LNCaP clone FGC (cell line): ENCODE measurements around the gene LY6G5C.
A peak's percentile ranks its signal among the peaks of the same experiment; 100 is the strongest.
"Not testable (repeated sequence)": the region's sequence is repeated elsewhere in the genome, so short reads cannot be mapped to it uniquely, and the experiment has no call there.

Experiments
- DNase-seq: peaks from one replicate; pipeline ENCODE4 v3.0.0-alpha.2; 2011; ENCODE audit warnings: low read depth
- H3K4me3 ChIP-seq: 2 replicates; pipeline ENCODE4 v1.5.1; 2011; ENCODE audit warnings: mild to moderate bottlenecking, low read depth, low read length, control low read depth
- TF ChIP-seq, protein P1 (sequence below): IDR thresholded peaks from 2 replicates; pipeline ENCODE4 v1.5.1; 2012; ENCODE audit warnings: mild to moderate bottlenecking; ENCODE audit not compliant: control insufficient read depth, insufficient read depth; ENCODE audit errors: extremely low read depth

Gene LY6G5C

GRCh38 chr6:31713465-31713864 is 32.6 kb upstream of the LY6G5C start:
- TF ChIP-seq, protein P1, sequence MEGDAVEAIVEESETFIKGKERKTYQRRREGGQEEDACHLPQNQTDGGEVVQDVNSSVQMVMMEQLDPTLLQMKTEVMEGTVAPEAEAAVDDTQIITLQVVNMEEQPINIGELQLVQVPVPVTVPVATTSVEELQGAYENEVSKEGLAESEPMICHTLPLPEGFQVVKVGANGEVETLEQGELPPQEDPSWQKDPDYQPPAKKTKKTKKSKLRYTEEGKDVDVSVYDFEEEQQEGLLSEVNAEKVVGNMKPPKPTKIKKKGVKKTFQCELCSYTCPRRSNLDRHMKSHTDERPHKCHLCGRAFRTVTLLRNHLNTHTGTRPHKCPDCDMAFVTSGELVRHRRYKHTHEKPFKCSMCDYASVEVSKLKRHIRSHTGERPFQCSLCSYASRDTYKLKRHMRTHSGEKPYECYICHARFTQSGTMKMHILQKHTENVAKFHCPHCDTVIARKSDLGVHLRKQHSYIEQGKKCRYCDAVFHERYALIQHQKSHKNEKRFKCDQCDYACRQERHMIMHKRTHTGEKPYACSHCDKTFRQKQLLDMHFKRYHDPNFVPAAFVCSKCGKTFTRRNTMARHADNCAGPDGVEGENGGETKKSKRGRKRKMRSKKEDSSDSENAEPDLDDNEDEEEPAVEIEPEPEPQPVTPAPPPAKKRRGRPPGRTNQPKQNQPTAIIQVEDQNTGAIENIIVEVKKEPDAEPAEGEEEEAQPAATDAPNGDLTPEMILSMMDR: no peak
- DNase-seq: no peak
- no peak overlapping the region for H3K4me3 ChIP-seq

- peak; percentile 19 for DNase-seq
- TF ChIP-seq, protein P1: peak; percentile 65
- H3K4me3 ChIP-seq: no peak overlapping the region
These were observed 31.4 kb upstream of the LY6G5C start for GRCh38 chr6:31712296-31712695.

- no peak for DNase-seq
- no peak overlapping the region for H3K4me3 ChIP-seq
- TF ChIP-seq, protein P1: no peak
These were observed 30.4 kb upstream of the LY6G5C start for GRCh38 chr6:31711233-31711632.

DNA sequence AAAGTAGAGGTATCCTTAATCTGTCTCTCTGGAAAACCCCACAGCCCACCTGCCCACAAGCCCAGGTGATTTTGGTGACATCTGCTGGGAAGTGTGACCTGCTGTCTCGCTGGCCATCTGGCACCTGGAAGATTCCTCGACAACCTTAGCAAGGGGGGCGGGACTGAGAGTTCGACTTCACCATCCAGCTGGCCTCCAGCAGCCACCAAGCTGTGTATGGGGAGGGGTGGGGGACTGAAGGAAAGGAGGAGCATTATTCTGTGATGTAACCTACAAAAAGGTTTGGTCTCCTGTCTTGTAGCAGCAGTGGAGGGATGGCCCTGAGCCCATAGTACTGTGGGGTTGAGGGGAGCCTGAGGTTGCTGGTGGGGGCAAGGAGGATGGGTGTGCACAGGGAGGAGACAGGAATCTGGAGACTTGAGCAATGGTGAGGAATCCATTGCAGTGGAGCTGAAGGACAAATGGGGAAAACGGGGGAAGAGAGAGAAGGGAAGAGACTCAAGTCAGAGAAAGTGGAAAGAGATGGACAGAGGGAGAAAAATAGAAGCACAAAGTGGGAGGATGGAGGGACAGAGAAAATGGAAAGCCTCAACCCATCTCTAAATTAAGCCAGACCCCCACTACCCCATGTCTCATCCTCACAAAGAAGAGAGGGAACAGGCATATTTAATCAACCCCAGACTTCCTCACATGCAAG is 29.8 kb upstream of the LY6G5C start:
- TF ChIP-seq, protein P1: no peak
- H3K4me3 ChIP-seq: no peak overlapping the region
- no peak for DNase-seq

DNA sequence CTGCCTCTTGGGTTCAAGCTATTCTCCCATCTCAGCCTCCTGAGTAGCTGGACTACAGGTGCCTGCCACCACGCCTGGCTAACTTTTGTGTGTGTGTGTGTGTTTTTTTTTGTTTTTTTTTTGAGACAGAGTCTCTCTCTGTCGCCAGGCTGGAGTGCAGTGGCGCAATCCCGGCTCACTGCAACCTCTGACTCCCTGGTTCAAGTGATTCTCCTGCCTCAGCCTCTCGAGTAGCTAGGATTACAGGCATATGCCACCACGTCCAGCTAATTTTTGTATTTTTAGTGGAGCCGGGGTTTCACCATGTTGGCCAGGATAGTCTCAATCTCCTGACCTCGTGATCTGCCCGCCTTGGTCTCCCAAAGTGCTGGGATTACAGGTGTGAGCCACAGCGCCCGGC is 28.3 kb upstream of the LY6G5C start:
- not testable (repeated sequence) for DNase-seq, H3K4me3 ChIP-seq

DNA sequence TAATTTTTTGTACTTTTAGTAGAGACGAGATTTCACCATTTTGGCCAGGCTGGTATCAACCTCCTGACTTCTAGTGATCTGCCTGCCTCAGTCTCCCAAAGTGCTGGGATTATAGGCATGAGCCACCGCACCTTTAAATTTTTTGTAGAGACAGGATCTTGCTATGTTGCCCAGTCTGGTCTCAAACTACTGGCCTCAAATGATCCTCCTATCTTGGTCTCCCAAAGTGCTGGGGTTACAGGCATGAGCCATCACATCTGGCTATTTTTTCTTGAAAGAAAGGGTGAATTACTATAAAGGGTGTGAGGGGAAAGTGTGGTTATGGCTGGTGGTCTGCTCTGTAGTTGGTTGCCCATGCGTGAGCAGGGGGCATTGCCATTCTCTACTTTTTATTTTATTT is 27.4 kb upstream of the LY6G5C start:
- no peak for DNase-seq
- TF ChIP-seq, protein P1: no peak

GRCh38 chr6:31707701-31708100 is 26.8 kb upstream of the LY6G5C start:
- no peak overlapping the region for H3K4me3 ChIP-seq
- TF ChIP-seq, protein P1: no peak
- no peak for DNase-seq

More for the DNA sequence above, 27.4 kb upstream of the LY6G5C start:
- H3K4me3 ChIP-seq: no peak overlapping the region
